ENCODE results near the gene MED9. TPM values are rescaled to one million over a fixed set of nuclear protein-coding genes. Genes with fewer than 3 reads are reported as not detected.
A peak's percentile ranks its signal among the peaks of the same experiment; 100 is the strongest.

MED9 gene
- total and polyA plus RNA-seq, 2 of the 8 experiments (the other 6 are each of a cell fraction or from before 2014, with no cell fraction given): 15.8 to 19.7 TPM

DNA sequence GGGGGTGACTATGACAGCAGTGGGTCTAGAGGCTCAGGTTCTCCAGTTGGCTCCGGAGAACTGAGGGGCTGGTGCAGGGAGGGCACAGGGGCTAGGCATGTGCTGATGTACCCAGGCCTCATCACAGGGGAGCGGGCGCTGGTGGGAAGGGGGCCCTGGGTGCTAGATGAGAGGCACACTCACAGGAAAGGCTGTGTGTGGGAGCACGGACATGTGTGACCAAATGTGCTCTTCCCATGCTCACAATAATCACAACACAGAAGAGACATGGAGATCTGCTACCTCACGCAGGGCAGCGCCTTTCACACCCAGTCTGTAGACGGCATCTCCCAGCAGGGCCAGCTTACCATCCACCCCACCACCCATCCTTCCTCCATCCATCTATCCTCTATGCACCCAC is 36.8 kb downstream of the MED9 start:
- H2AFZ ChIP-seq (ENCODE audit: low read length): no peak overlapping the region
- H3K79me2 ChIP-seq (ENCODE audit: control insufficient read depth in 1 of 2, insufficient read depth in 2 of 2, low read length in 2 of 2): no peaks in the 10 kb centered on the region
- H3K4ac ChIP-seq (replicated peaks; ENCODE audit: insufficient read length, low read depth, low read length): no peak overlapping the region
- POLR2A ChIA-PET (ENCODE audit: partially characterized antibody): no interaction called here
- FAIRE-seq (no peak), DNase-seq (ENCODE audit: low read depth in 1 of 2, low spot score in 2 of 2) (no peak)
- H3K9me3 ChIP-seq (ENCODE audit: insufficient read depth in 2 of 2, low read depth in 1 of 2, low read length in 1 of 2): no peaks in the 10 kb centered on the region
- no peak overlapping the region for H3K27ac ChIP-seq (ENCODE audit: low read depth, low read length)
- no peak overlapping the region for H3K56ac ChIP-seq (replicated peaks; ENCODE audit: insufficient read length, low read depth, low read length)
- H3K4me1 ChIP-seq (replicated peaks in 1 of 4; ENCODE audit: control insufficient read depth in 3 of 4, insufficient read depth in 4 of 4, low read length in 3 of 4): peaks cover 4 to 24% (median 12%) of the 10 kb centered on the region in 4 experiments
- no peak overlapping the region for H2BK120ac ChIP-seq (replicated peaks; ENCODE audit: low read depth, low read length)
- no peak overlapping the region for H3K14ac ChIP-seq (ENCODE audit: insufficient read length)
- H4K91ac ChIP-seq (replicated peaks; ENCODE audit: insufficient read length, low read length): peak overlapping the region; percentile 8
- 0 out of 2 replicates have a peak overlapping the region, but pooled peaks have one; percentile 88 for H2BK12ac ChIP-seq (ENCODE audit: low read depth, low read length)
- peaks cover 2% of the 10 kb centered on the region; the same call in 1 of the 2 replicates for H3K23me2 ChIP-seq (ENCODE audit: low read depth, low read length)
- H4K5ac ChIP-seq (ENCODE audit: insufficient read length, low read depth, low read length): no peak overlapping the region
- no peaks in the 10 kb centered on the region for H3K36me3 ChIP-seq (ENCODE audit: control insufficient read depth in 2 of 4, insufficient read depth in 4 of 4, low read length in 3 of 4)
- no peak overlapping the region for H3K9ac ChIP-seq (replicated peaks in 1 of 4; ENCODE audit: extremely low read depth in 1 of 4, low read depth in 3 of 4, low read length in 3 of 4)
- CTCF ChIA-PET (ENCODE audit: partially characterized antibody): interaction anchor here (0.7 to 2.2 kb wide), 4 partner anchors 17 to 158 kb away, joined by 4 to 8 read pairs (median 4); no protein-coding TSS in a partner anchor
- H2BK5ac ChIP-seq (ENCODE audit: low read depth, low read length): no peak overlapping the region
- H3K18ac ChIP-seq (ENCODE audit: extremely low read depth, low read length): no peak overlapping the region
- no peak overlapping the region for H3K4me3 ChIP-seq (ENCODE audit: extremely low read depth in 1 of 4, insufficient read depth in 2 of 4, low read depth in 3 of 4, low read length in 4 of 4)
- no peak overlapping the region for H2BK20ac ChIP-seq (ENCODE audit: low read length)
- no peak overlapping the region; the same call in 1 of the 2 replicates for H4K8ac ChIP-seq (ENCODE audit: extremely low read depth, insufficient read depth, low read length)
- H2BK15ac ChIP-seq (ENCODE audit: low read length): 0 out of 2 replicates have a peak overlapping the region, but pooled peaks have one; percentile 61
- peak overlapping the region; percentile 90; the same call in 1 of the 2 replicates for H2AK5ac ChIP-seq (ENCODE audit: low read depth, low read length)
- H4K20me1 ChIP-seq (replicated peaks in 1 of 2; ENCODE audit: control insufficient read depth in 1 of 2, insufficient read depth in 2 of 2, low read length in 2 of 2): no peaks in the 10 kb centered on the region
- H3K79me1 ChIP-seq (ENCODE audit: low read depth, low read length): no peaks in the 10 kb centered on the region
- no peak overlapping the region for H3K4me2 ChIP-seq (ENCODE audit: insufficient read depth in 1 of 2, low read depth in 2 of 2, low read length in 2 of 2)
- WGBS, 2 experiments (ENCODE audit: extremely low coverage in 1 of 2, insufficient coverage in 1 of 2, insufficient read length in 1 of 2, insufficient replicate concordance in 2 of 2, low coverage in 1 of 2, low lambda C conversion rate in 2 of 2, missing lambda C conversion rate in 1 of 2): 94% methylated on average over 7 of the region's 7 CpGs; no CpG with 5 or more reads in 1 of the 2 experiments
- H3K27me3 ChIP-seq (replicated peaks in 1 of 4; ENCODE audit: control insufficient read depth in 3 of 4, extremely low read depth in 1 of 4, insufficient read depth in 3 of 4, low read length in 3 of 4): no peaks in the 10 kb centered on the region
- H3K23ac ChIP-seq (ENCODE audit: insufficient read length): no peak overlapping the region
- TF ChIP-seq HDAC6 (IDR thresholded peaks at IDR 0.05; ENCODE audit: low read depth, low read length) (no peak), POU5F1 (IDR thresholded peaks at IDR 0.05; ENCODE audit: low read depth, low read length) (no peak), RFX5 (IDR thresholded peaks at IDR 0.05; ENCODE audit: borderline replicate concordance, low read depth, low read length) (no peak), JUN (IDR thresholded peaks at IDR 0.05; ENCODE audit: low read depth, low read length) (no peak)
